NCI-H1417 treated with DMSO at 0.1 percent for 48 hours (cell line): ENCODE measurements around the gene UGT2B28.
"Not testable (repeated sequence)": the region's sequence is repeated elsewhere in the genome, so short reads cannot be mapped to it uniquely, and the experiment has no call there.

Source experiments
- DNase-seq: peaks from one replicate; lab custom pipeline; 2025; lab: John Stamatoyannopoulos, UW

Gene UGT2B28

GRCh38 chr4:69343558-69344420 is 63.5 kb downstream of the UGT2B28 start:
- DNase-seq = not testable (repeated sequence)
